GM21367 (cell line): ENCODE measurements around the gene PSMB7.

Experiments used
- ATAC-seq: cut with Tn5 transposase; IDR thresholded peaks from one replicate; pipeline ENCODE4 v1.9.1; 2021; ENCODE audit not compliant: unreplicated experiment

The PSMB7 gene

DNA sequence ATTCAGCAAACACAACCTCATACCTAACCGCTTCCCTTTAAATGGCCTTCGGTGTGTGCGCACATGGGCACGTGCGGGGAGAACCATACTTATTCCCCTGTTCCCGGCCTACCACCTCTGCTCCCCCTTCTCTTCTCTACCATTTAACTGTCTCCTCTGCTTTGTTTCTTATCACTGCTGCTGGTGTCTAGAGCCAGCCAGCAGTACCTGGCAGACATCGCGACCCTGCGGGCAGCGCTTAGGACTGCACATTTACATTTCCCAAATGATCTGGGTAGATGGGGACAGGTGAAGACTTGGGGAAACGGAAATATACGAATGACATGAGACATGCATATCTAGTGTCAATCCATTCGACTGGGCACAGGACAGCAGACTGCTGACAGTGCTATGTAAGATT lies 56.6 kb downstream of the PSMB7 start:
- ATAC-seq: no peak

DNA sequence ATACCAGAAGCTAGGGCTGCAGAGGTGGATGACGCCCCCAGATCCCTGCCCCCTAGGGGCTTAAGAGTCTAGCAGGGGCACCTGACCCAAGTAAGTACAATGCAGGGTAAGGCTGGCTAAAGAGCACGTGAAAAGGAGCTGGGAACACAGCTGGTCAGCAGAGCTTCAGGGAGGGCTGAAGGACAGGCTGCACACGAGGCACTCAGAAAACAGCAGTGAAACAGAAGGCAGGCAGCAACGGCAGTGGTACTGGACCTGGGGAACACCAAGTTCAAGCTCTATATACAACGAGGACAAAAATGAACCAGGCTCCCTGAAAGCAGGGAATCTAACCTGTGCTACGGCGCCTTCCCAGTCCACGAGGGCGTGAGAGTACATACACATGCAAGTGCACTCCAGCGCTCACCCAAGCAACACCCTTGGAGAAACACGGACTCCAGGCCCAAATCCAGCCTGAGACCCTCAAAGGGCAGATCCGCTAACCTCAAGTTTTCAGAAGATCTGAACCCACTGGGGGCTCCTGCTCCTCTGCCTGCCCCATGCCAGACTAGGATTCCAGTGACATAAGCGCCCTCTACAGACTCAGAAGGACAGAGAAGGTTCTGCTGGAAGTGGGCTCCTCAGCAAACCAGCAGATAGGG lies 57.4 kb downstream of the PSMB7 start:
- ATAC-seq: no peak

DNA sequence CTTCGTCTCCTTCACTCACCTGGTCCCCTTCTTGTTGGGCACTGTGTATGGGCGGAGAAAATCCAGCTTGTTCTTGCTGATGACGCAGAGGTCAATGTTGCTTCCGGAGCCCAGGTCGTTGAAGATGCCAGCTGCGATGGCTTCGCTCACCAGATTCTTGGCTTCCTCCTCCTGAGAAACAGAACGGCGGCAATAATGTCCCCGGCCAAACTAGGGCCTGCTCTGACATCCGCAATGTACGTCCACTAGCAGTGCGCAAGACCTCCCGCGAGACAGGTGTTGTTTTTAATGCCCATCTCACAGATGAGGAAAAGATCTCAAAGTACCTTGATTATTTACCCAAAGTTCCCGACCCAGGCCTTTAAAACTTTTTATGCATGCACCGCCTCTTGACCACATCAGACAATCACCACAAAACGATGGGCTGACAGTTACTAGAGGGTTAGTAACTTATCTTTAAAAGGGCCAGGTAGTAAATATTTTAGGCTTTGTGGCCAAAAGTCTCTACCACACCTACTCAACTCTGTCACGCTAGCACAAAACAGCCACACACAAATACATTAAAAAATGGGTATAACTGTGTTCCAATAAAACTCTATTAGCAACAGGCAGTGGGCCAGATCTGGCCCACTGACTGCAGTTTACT lies 58.4 kb downstream of the PSMB7 start:
- no peak for ATAC-seq

DNA sequence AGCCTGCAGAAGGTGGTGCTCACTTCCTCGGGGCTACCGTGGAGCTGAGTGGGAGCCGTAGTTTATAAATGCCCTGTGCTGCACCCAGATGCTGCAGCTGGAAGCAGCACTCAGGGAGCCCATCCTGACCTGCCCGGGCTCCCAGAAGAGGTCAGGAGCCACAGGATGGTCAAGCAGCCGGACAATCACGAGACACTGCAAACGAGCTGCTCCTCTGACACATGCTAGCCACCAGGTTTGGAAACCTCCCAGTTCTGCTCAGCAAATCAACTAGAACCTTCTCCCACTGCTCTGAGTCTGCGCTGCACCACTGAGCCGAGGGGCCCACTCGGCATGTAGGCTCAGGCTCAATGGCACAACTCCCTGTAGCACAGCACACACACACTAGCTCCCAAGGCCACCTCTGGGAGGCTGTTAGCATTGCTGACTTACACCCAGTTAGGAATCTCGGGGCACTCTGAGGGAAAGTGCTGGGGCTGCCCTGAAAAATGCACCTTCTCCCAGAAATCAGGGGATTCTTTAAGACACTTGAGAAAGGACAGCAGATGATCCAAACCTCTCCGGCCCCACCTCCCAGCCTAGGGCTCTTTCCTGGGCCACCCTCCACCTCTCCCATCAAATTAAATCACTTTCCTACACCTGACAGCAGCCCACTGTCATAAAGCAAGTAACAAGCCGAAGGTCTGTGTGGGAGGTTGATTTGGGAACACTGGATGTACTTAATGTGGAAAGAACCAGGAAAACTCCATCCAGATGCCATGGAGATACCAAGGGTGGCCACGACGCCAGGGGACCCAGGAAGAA lies 59.1 kb downstream of the PSMB7 start:
- ATAC-seq: no peak

DNA sequence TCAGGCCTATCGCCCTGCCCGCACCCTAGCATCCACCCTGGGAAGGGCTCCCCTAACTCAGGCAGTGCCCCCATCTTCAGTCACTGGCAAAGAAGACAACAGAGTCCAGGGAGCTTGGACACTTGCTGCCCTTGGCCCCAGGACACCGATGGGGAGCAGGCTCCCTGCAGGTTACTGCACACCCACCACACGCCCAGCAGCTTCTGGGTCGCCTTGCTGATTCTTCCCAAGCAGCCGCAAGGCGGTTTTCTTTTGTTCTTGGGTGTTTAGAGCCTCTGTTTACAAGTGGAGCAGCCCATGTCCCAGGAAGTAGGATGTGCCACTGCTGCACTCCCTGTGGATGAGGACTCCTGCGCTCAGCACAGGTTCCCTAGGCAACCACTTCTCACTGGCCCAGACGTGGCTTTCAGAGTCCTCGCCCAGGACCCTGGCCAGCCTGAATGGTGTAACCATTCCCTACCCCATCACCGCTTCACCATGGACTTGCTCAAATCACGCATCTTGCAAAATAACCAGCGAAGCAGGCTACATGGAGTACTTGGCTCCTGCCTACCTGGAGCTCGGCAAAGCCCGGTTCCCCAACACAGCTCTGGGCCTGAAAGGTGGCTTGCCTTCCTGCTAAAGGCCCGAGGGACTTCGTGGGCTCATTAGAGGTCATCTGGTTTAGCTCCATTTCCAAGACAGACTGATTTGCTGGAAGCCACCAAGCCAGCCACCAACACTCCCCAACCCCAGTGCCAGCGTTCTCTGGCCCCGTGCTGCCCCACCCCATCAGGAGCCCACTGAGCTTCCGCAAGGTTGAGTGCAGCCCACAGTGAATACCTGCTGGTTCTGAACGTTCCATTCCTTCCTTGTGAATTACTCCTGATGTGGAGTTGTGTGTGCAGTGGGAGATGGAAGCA lies 60.0 kb downstream of the PSMB7 start:
- no peak for ATAC-seq

DNA sequence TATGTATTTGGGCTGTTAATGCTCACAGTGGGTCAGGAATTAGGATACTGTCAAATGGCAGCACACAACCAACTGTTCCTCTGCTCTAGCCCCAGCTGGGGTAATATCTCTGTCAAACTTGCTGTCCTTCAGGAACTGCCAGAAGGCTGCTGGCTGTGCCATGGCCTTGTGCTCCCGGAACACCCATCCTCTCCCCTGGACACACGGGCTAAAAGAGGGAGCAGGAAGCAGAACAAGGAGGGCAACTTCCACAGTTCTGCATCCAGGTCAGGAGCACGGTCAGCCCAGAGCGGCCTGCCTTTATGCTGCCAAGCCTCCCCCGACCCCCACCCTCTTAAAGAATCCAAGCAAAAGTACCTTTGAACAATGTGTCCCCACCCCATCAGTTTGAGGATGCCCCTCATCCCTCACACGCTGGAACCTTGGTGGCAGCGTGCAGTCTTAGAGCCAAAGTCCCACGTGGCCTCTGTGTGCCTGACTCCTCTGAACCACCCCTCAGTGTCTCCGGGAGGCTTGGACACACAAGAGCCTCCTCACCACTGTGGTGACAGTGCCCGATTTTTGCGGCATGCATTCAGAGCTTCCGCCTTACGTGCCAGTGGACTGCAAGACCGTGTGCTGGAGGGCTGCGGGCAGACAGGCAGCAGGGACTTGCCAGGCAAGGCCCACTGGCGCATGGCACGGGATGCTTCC lies 60.8 kb downstream of the PSMB7 start:
- ATAC-seq: no peak

DNA sequence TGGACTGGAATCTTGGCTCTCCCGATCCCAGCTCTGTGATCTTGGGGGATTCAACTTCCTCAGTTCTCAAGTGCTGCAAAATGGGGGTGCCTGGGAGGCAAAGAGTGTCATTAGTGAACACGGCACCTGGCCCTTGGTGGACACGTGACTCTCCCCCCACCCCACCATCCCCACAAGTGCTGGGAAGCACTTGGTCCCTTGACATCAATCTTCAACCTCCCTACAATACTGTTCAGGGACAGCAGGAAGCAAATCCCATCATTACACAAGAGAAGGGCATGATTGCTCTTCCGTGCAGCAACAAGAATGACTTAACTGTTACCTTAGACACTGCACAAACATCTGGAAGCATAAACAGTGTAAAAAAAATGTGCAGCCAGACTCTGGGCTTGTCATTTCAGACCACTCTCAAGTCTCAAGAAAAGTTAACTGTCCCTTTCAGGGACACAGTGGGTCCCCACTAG lies 61.4 kb downstream of the PSMB7 start:
- no peak for ATAC-seq

DNA sequence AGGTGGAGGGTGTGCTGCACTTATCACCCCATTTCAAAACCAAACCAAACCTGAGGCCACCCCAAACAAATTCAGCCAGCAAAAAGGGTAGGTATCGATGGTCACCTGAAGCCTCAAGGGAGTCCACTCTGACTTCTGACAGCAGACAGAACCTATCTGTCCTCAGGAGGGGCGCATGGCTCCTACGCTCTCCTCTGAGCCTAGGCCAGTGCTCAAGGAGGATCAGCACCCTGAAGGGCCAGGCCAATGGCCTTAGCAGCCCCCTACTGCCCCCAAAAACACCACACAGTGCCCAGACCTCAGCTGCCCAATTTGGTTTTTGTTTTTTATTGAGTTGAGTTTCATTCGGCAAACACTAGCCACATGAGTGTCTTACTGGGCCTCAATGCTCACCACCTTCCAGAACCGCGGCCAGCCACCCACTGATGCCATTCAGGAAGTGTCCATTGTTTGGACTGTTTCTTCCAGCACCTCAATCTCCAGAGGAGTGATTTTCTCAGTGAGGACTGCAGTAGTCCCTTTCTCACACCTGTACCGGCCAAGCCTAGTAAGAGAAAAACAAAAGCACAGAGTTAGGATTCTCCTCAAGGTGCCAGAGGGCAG lies 62.0 kb downstream of the PSMB7 start:
- ATAC-seq: no peak

DNA sequence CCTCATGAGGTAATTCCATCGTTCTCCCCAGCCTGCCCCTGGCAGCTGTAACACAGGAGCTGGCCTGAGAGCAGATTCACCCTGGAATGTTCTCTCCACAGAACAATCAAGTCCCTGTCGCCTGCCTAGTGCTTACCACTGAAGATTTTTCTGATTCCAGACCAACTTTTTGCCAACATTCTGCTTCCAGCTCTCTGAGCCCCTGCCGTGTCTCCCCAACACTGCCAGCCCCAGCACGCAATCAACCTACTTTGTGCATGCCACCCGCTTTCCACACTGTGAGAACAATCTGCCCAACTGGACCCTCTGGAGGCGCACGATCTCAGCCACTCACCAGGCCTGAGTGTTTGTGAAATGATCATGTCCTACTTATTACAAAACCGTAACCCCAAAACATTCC lies 62.6 kb downstream of the PSMB7 start:
- no peak for ATAC-seq

DNA sequence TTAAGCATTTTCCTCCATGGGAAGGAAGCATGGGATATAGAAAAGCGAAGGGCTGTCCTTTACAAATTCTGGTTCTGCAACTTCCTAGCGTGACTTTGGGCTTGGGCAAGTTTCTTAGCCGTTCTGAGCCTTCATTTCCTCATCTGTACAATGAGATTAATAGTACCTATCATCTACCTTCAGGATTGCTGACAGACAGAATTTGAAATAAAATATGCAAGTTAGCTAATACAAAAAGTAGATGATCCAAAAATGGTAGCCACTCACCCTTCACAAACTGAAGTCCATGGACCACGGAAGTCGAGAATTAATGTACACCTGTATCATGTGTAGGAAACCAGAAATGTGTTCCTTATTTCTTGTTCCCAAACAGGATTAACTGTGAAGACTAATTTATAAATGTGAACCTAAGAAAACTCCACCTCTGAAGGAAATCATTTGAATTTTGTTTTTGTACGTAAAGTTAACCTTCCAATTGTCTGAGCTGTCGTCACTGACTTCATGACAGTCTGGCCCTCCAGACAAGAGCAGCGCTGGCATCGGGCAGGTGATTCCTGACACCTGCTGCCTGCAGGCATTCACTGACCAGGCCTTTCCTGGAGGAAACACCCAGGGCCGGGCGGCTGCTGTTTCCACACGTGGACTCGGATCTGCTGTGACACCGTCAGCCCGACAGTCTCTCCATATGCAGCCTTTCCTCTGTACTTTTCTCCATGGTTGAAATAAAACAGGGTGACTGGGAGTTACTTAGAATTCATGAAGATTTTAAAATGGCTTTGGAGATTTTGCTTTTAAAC lies 63.4 kb downstream of the PSMB7 start:
- ATAC-seq: no peak

DNA sequence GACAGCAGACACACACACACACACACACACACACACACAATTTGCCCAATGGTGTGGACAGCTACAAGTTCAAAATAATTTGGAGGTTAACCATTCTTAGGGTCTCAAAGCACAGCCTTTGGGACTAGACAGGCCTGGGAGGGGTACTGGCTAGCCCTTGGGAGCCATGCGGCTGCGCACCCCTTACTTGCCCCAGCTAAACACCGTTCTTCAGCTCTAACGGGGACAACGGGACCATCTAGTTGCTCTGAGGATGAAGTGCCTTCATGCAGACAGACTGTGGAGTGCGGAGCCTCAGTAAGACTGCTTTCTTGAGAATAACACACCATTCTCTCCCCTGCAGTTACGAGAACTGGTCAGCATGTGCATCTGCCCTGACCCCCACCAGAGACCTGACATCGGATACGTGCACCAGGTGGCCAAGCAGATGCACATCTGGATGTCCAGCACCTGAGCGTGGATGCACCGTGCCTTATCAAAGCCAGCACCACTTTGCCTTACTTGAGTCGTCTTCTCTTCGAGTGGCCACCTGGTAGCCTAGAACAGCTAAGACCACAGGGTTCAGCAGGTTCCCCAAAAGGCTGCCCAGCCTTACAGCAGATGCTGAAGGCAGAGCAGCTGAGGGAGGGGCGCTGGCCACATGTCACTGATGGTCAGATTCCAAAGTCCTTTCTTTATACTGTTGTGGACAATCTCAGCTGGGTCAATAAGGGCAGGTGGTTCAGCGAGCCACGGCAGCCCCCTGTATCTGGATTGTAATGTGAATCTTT lies 64.6 kb downstream of the PSMB7 start:
- no peak for ATAC-seq

DNA sequence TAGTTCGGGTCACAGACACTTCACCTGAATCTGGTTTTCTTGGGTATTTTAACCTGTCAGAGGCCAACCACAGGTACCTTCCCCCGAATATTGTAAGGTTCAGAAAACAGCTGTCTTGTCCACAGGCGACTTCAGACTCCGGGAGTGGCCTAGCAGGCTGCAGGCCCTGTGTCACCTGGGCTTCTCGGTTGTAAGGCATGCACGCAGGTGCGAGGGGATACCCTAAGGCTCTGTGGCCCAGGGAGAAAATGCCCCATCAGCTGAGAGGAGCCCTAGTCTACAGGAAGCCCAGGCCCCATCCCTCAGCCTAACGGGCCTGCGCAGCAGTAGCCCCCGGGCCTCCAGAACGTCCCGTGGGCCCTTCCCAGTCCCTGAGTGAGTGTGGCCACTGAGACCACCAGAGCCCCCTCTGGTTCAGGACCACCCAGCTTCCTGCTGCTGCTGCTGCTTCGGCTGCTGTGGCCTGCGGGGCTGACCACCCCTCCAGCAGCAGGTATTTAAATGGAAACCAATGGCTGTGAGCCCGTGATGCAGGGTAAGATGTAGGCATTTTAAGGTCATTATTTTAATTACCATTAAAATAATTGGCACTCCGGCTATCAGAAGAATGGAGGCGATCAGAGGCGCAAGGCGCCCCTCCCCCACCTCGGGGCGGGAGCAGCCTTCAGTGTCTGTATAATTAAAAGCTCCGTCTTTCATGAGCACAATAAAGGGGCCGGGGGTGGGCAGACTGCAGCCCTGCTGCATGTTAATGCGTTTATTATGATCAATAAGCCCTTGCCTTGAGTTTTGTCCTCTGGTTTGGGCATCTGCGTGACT lies 65.4 kb downstream of the PSMB7 start:
- ATAC-seq: no peak

DNA sequence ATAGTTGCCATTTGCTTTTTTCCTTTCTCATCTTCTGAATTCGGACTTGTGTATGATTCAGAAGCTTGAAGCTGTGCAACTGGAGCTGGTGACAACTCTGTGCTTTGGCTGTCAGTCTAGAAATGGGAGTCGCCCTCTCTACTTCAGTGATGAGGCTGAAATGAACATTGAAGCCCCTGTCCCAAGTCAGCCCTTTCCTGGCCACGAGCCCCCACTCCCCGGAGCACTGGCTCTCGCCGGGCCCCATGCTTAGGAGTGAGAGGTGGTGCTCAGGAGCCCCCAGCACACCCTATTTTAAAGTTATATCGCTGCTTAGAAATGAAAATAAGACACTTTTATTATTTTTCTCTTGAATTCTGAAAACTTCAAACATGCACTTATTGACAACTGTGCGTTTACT lies 66.0 kb downstream of the PSMB7 start:
- ATAC-seq: no peak

DNA sequence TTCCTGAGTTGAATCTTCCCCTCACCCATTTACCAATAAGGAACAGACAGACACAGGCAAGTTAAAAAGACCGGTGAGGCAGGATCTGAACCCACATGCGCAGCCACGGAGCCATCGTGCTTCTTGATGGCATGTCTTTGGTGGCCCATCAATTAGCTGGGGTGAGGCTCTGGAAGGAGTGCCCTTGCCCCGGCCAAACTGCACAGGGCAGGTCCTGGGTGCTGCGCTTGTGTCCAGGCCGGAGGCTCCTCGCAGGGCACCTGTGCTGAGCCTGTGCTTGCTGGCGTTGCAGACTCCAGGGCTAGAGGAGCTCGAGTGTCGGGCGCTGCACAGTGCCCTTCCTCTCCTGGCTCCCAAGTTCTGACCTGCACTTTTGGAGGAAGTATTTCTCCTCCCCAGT lies 66.4 kb downstream of the PSMB7 start:
- ATAC-seq: no peak

DNA sequence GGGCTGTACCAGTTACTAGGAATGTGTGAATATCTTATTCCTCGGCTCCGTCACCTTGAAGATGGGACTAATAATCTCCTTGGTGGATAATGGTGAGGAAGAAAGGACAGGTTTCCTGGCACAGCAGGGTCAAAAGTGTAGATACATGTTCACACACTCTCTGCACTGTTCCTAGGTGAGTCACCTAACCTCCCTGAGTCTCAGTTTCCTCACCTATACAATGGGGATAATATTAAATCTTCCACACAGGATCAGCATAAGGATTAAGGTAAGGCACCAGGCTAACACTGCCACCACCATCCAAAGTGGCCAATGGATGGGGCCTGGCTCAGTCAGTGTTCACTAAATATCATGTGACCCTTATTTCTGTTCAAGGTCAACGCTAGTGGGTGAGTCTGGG lies 66.9 kb downstream of the PSMB7 start:
- no peak for ATAC-seq

DNA sequence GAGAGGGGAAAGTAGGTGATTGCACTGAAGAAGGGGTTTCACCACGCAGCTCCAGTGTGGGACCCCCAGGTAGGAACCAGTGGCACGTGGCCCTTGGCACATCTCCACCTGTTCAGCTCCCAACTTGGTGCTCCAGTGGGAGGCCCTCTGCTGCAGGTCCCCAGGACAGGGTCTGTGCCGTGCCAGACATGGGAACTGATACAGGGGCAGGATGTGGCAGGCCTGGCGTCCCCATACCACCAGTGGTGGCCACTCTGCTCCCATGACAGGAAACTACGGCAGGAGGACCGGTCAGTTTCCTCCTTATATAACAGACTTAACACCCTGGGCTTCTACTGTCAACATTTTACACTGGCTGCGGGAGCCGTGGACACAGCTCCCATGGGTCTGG lies 67.3 kb downstream of the PSMB7 start:
- no peak for ATAC-seq

DNA sequence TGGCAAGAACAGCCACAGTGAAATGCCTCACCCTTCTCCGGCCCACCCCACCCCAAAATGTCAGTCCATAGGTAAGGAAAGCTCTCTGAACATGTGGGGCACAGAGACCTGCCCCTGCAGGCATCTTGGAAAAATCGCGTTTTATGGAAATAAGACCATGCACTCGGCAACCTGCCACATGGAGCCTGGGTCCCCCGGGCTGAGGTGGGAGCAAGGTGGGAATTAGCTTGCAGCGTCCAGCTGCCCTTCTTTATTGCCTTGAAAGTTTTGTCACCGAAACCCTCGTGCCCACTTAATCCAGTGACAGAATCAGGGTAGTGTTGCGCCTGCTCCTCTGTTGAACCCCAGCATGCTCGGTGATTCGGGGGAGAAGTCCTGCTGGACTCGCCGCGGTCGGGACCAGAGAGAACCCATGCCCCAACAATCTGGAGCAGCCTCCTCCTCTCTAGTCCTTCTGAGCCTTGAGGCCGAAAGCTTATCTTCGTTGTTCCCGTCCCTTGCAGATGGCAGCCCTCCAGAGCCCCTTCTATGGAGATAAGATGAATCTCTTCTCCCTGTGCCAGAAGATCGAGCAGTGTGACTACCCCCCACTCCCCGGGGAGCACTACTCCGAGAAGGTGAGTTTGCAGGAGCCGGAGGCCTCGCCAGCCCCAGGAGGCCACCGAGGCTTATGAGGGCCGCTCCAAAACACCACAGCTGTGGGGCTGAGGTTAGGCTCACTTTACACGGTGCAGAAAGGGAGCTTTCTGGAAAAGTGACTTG lies 67.9 kb downstream of the PSMB7 start:
- no peak for ATAC-seq
